ENCODE data around the gene RRH. TPM values are rescaled to one million over a fixed set of nuclear protein-coding genes. Genes with fewer than 3 reads are reported as not detected.
"Not testable (repeated sequence)": the region's sequence is repeated elsewhere in the genome, so short reads cannot be mapped to it uniquely, and the experiment has no call there.

Gene RRH
- total RNA-seq, 2 experiments from 2014 or later, result not detected

DNA sequence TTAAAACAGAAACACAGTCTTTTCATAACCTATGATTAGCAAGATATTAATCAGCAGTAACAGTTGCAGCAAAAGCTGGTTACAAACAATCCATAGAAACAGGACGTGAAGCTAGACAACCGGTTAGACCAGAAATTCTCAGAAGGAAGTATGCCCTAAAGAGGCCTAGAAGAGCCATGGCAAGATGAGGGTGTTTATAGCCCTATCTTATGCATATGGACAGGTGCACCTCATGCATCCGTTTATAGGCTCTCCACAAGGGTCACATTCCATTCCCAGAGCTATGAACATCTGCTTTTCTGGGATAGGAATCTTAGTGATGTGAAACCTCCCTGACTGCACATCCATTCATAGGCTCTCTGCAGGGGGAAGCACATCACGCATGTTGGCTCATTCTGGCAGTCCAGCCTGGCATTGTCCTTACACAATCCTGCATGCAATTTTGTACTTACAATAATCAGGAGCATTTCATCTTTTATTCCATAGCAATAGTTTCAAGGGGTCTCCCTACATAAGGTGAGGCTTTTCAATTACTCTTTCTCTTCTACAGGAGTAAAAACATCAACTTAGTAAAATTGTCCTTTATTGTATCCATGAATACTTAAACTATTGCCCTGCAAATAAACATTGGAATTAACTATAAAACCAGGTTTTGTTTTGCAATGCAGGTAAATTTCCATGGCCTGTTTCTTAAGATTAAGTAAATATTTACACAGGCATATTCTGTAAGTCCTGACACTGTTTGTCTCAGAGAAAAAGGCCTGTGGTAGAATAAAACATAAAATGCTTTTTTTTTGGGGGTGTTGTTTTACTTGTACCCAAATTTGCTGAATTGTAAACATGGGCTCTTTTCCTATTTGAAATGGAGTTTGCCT lies 31.9 kb downstream of the RRH start:
- H3K9me3 Mint-ChIP-seq; H3K27ac Mint-ChIP-seq; H3K4me1 Mint-ChIP-seq; DNase-seq; H3K36me3 Mint-ChIP-seq; ATAC-seq (ENCODE audit: low read depth); H3K4me3 Mint-ChIP-seq; POLR2A ChIA-PET; H3K27me3 Mint-ChIP-seq: not testable (repeated sequence)

GRCh38 chr4:109861271-109861670 lies 33.5 kb downstream of the RRH start:
- H3K4me3 Mint-ChIP-seq, result no peak overlapping the region
- H3K27me3 Mint-ChIP-seq, result no peaks in the 10 kb centered on the region
- no peaks in the 10 kb centered on the region for H3K4me1 Mint-ChIP-seq
- ATAC-seq (ENCODE audit: low read depth), result no peak
- POLR2A ChIA-PET, result no interaction called here
- no peak for DNase-seq
- peaks cover 8% of the 10 kb centered on the region for H3K9me3 Mint-ChIP-seq
- H3K36me3 Mint-ChIP-seq, result peaks cover 2% of the 10 kb centered on the region
- no peak overlapping the region for H3K27ac Mint-ChIP-seq

- H3K36me3 Mint-ChIP-seq, result peaks cover 2% of the 10 kb centered on the region
- no peak overlapping the region for H3K4me3 Mint-ChIP-seq
- DNase-seq, result no peak
- POLR2A ChIA-PET, result no interaction called here
- H3K4me1 Mint-ChIP-seq, result no peaks in the 10 kb centered on the region
- H3K27ac Mint-ChIP-seq, result no peak overlapping the region
- ATAC-seq (ENCODE audit: low read depth), result no peak
- H3K9me3 Mint-ChIP-seq, result peaks cover 8% of the 10 kb centered on the region
- no peaks in the 10 kb centered on the region for H3K27me3 Mint-ChIP-seq
Measured at GRCh38 chr4:109861916-109862511, 34.2 kb downstream of the RRH start.

DNA sequence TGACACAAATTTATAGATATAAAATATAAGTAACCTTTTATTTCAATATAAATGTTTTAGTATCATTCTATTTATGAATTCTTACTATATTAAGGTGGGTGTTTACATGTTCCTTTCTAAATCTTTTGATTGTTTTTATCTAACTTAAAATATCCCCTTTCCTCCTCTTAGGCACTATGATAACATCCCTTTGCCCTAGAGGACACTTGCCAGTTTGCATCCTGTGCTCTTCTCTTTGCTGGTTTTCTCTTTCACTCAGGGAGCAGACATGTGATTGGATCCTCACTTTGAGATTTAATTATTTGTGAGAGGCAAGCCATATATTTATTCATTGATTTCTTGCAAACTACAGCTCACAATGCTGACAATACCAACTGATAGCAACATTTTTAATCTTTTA lies 36.4 kb downstream of the RRH start:
- ATAC-seq (ENCODE audit: low read depth) (no peak), DNase-seq (no peak)
- POLR2A ChIA-PET, result no interaction called here
- H3K9me3 Mint-ChIP-seq, result peaks cover 2% of the 10 kb centered on the region
- no peaks in the 10 kb centered on the region for H3K27me3 Mint-ChIP-seq
- H3K27ac Mint-ChIP-seq, result no peak overlapping the region
- H3K36me3 Mint-ChIP-seq, result no peaks in the 10 kb centered on the region
- no peak overlapping the region for H3K4me3 Mint-ChIP-seq
- H3K4me1 Mint-ChIP-seq, result no peaks in the 10 kb centered on the region

GRCh38 chr4:109870061-109870460 lies 42.3 kb downstream of the RRH start:
- Mint-ChIP-seq H3K4me3 (no peak overlapping the region), H3K9me3 (no peaks in the 10 kb centered on the region), H3K36me3 (no peaks in the 10 kb centered on the region), H3K27me3 (no peaks in the 10 kb centered on the region), H3K27ac (no peak overlapping the region), H3K4me1 (no peaks in the 10 kb centered on the region)
- no peak for DNase-seq
- POLR2A ChIA-PET, result no interaction called here
- no peak for ATAC-seq (ENCODE audit: low read depth)

DNA sequence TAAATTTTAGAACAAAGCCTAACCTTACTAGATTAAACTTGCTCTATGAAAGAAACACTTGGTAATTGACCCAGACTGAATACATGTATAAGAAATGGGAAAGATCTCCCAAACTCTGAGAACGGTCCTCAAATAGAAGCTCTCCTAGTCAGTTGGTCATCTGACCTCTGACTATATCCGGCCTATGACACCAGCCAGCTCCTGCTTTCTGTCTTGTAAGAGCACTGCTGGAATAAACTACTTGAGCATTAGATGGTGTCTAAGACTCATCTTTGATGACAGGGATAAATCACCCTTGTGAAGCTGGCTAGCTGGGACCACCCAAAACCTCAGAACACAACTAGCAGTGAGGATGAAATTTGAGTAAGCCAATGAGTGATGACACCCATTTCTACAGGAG lies 44.3 kb downstream of the RRH start:
- H3K4me1 Mint-ChIP-seq, result no peaks in the 10 kb centered on the region
- POLR2A ChIA-PET, result interaction anchor here (0.5 kb wide), 1 partner anchor 172 kb away, joined by 5 read pairs; no protein-coding TSS in a partner anchor
- H3K27ac Mint-ChIP-seq, result no peak overlapping the region
- no peak overlapping the region for H3K4me3 Mint-ChIP-seq
- DNase-seq (no peak), ATAC-seq (ENCODE audit: low read depth) (no peak)
- no peaks in the 10 kb centered on the region for H3K9me3 Mint-ChIP-seq
- H3K36me3 Mint-ChIP-seq, result no peaks in the 10 kb centered on the region
- H3K27me3 Mint-ChIP-seq, result no peaks in the 10 kb centered on the region

DNA sequence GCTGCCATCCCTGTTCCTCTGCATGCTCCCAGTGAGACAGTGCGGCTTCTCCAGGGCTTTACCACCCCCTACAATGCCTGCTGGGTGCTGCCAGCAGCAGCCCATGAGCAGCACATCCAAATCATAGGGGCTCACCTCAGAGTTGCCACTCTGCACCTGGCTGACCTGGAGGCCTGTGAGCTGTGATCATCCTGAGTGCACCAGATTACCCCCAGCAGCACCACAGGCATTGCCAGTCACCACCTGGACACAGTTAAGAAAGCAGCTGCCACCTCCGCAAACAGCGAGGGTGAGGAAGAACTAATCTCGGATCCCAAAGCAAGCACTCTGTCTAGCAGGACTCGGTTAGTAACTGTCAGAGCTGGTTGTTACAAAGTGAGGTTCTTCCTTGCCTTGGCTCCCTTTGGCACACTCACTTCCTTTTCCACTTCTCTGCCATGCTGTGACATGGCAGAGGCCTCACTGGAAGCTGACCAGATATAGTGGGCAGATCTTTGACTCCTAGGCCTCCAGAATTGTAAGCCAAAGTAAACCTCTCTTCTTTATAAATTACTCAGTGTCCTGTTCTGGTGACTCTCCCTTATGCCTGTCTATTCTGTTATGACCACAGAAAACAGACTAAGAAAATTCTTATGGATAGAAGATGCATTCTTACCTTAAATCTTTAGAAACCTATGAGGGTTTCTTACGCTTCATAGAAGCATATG lies 45.3 kb downstream of the RRH start:
- DNase-seq (no peak), ATAC-seq (ENCODE audit: low read depth) (no peak)
- Mint-ChIP-seq H3K36me3 (no peaks in the 10 kb centered on the region), H3K9me3 (no peaks in the 10 kb centered on the region), H3K27me3 (no peaks in the 10 kb centered on the region), H3K27ac (no peak overlapping the region), H3K4me3 (no peak overlapping the region), H3K4me1 (no peaks in the 10 kb centered on the region)
- POLR2A ChIA-PET, result no interaction called here

DNA sequence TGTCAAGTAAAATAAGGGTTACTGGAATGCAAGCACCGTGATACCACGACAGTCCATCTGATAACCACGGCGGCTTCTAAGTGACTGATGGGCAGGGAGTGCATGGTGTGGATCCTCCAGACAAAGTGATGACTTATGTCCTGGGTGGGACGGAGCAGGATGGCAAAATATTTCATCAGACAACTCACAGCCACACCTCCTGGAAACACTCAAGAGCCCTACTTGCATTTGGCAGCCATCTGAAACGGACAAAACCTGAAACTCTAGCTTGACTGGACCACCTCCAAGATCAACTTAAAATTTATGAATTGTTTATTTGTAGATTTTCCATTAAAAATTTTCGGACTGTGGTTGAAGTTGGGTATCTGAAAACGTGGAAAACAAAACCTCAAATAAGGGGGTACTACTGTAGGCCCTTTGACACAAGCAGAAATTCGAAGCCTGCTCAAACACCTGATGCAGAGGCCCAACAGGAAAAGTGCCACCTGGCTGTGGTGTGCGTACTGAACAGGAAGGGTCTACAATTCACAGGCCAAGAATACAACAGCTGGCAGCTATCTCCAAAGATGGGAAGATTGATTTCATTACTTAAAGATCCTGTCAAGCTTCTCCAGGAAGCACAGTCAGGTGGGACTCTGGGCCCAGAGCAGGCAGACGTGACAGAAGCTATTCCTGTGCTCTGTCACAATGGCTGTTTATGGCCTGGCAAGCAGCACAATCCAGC lies 46.2 kb downstream of the RRH start:
- Mint-ChIP-seq H3K4me3 (no peak overlapping the region), H3K4me1 (no peaks in the 10 kb centered on the region), H3K9me3 (no peaks in the 10 kb centered on the region), H3K27me3 (no peaks in the 10 kb centered on the region), H3K36me3 (no peaks in the 10 kb centered on the region), H3K27ac (no peak overlapping the region)
- POLR2A ChIA-PET, result no interaction called here
- ATAC-seq (ENCODE audit: low read depth), result no peak
- DNase-seq, result no peak

DNA sequence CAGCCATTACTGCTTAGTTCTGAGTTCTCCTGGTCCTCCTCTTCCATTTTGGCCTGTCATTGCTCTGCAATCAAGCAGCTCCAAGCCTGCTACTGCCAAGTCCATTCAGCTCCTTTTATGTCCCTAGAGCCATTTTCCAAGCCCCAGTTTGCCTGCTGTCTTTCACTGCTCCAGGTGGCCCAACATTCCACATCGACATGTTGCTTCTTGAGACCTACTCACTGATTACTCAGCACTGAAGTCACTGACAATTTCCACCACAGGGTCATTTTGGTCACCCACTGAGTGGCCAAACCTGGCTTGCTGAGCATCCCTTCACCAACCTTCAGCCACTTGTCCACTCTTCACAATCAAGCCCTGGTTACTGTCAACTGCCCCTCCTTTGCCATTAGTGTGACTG lies 47.3 kb downstream of the RRH start:
- Mint-ChIP-seq H3K9me3 (no peaks in the 10 kb centered on the region), H3K4me1 (no peaks in the 10 kb centered on the region), H3K27ac (no peak overlapping the region), H3K4me3 (no peak overlapping the region), H3K36me3 (no peaks in the 10 kb centered on the region), H3K27me3 (no peaks in the 10 kb centered on the region)
- DNase-seq (no peak), ATAC-seq (ENCODE audit: low read depth) (no peak)
- POLR2A ChIA-PET, result no interaction called here

DNA sequence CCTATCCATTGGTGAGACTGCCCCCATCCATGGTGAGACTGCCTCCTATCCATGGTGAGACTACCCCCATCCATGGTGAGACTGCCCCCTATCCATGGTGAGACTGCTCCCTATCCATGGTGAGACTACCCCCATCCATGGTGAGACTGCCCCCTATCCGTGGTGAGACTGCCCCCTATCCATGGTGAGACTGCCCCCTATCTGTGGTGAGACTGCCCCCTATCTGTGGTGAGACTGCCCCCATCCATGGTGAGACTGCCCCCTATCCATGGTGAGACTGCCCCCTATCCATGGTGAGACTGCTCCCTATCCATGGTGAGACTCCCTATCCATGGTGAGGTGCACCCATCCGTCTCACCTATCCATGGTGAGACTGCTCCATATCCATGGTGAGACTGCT lies 47.8 kb downstream of the RRH start:
- H3K36me3 Mint-ChIP-seq; POLR2A ChIA-PET; DNase-seq; ATAC-seq (ENCODE audit: low read depth); H3K4me1 Mint-ChIP-seq; H3K27ac Mint-ChIP-seq; H3K4me3 Mint-ChIP-seq; H3K9me3 Mint-ChIP-seq; H3K27me3 Mint-ChIP-seq: not testable (repeated sequence)

GRCh38 chr4:109876634-109877265 lies 49.0 kb downstream of the RRH start:
- ATAC-seq (ENCODE audit: low read depth) (no peak), DNase-seq (no peak)
- H3K4me1 Mint-ChIP-seq, result no peaks in the 10 kb centered on the region
- POLR2A ChIA-PET, result no interaction called here
- H3K4me3 Mint-ChIP-seq, result no peak overlapping the region
- H3K27ac Mint-ChIP-seq, result no peak overlapping the region
- H3K36me3 Mint-ChIP-seq, result no peaks in the 10 kb centered on the region
- H3K27me3 Mint-ChIP-seq, result no peaks in the 10 kb centered on the region
- no peaks in the 10 kb centered on the region for H3K9me3 Mint-ChIP-seq

DNA sequence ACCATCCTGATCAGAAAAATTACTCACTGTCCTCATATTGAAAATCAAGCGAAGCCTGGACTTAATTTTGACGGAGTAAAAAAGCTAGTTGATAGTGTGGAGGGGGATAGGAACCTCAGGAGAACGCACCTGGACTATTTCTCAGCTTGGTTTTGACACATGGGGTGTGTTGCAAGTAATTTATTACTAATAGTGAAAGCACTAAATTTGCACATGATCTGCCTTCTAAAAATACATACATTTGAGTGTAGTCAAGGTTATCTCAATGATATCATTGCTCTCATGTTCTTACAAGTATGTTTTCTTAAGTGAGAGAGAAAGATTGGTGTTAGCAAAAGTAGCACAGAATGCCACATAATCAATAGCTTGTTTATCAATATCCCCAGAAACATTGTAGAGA lies 49.6 kb downstream of the RRH start:
- H3K36me3 Mint-ChIP-seq, result no peaks in the 10 kb centered on the region
- no peaks in the 10 kb centered on the region for H3K4me1 Mint-ChIP-seq
- POLR2A ChIA-PET, result no interaction called here
- no peak overlapping the region for H3K4me3 Mint-ChIP-seq
- ATAC-seq (ENCODE audit: low read depth) (no peak), DNase-seq (no peak)
- H3K27ac Mint-ChIP-seq, result no peak overlapping the region
- no peaks in the 10 kb centered on the region for H3K27me3 Mint-ChIP-seq
- no peaks in the 10 kb centered on the region for H3K9me3 Mint-ChIP-seq

DNA sequence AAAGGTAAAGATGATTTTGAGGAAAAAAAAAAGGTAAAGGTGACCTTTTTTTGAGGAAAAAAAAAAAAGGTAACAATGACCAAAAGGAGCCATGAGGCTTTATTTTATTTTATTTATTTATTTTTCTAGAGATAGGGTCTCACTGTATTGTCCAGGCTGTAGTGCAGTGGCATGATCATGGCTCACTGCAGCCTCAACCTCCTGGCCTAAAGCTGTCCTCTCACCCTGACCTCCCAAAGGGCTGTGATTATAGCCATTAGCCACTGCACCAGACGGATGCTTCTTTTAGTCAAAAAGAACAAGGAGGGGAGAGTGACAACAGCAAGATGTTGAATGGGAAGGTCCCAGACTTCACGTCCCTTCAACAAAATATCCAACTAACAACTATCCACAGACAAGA lies 50.6 kb downstream of the RRH start:
- ATAC-seq (ENCODE audit: low read depth), result no peak
- Mint-ChIP-seq H3K9me3 (no peaks in the 10 kb centered on the region), H3K36me3 (no peaks in the 10 kb centered on the region), H3K27ac (no peak overlapping the region), H3K4me3 (no peak overlapping the region), H3K27me3 (no peaks in the 10 kb centered on the region), H3K4me1 (no peaks in the 10 kb centered on the region)
- POLR2A ChIA-PET, result no interaction called here
- DNase-seq, result no peak
